NCI-H2227 (cell line): Measurements from ENCODE around the gene ZNF621.
A peak's percentile ranks its signal among the peaks of the same experiment; 100 is the strongest.

Source experiments
- DNase-seq: peaks from one replicate; lab custom pipeline; 2025; ENCODE audit not compliant: unreplicated experiment; lab: John Stamatoyannopoulos, UW

Gene ZNF621

DNA sequence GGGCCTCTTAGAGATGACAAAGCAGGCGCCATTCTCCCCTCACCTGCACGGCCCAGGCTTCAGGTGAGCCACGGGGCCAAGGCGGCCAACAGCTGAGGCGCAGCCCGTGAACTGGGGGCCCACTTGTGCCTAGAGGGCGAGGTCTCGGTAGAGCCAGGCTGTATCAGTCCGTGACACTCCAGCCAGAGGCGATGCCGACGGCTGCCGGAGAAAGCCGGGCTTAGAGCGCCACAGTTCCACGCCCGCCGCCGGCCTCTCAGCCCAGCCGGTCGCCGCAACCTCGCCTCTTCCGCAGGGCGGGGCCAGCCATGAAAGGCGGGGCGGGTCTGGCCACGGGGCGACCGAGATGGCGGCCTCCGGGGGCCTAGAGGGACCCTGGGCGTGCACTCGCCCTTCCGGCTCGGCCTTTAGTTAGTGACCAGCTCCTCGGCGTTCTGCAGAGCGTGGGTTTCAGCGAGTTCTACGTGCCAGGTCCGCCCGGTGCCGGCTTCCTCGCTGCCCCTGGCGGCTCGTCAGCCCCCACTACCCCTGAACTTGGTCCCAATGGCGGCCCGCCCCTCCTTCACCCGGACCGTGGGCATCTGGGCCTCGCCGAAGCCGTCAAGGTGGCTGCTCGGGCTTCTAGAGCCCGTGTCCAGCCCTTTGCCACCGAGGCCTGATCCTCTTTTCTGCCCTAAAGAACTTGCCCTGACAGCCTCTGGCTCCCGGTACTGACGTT is at the start of gene ZNF621:
ZNF621 (plus strand) TSS at position 393 of the 718 bp plus-strand sequence. CDS start 881 bp downstream, outside the sequence.
- DNase-seq = peak; percentile 88

DNA sequence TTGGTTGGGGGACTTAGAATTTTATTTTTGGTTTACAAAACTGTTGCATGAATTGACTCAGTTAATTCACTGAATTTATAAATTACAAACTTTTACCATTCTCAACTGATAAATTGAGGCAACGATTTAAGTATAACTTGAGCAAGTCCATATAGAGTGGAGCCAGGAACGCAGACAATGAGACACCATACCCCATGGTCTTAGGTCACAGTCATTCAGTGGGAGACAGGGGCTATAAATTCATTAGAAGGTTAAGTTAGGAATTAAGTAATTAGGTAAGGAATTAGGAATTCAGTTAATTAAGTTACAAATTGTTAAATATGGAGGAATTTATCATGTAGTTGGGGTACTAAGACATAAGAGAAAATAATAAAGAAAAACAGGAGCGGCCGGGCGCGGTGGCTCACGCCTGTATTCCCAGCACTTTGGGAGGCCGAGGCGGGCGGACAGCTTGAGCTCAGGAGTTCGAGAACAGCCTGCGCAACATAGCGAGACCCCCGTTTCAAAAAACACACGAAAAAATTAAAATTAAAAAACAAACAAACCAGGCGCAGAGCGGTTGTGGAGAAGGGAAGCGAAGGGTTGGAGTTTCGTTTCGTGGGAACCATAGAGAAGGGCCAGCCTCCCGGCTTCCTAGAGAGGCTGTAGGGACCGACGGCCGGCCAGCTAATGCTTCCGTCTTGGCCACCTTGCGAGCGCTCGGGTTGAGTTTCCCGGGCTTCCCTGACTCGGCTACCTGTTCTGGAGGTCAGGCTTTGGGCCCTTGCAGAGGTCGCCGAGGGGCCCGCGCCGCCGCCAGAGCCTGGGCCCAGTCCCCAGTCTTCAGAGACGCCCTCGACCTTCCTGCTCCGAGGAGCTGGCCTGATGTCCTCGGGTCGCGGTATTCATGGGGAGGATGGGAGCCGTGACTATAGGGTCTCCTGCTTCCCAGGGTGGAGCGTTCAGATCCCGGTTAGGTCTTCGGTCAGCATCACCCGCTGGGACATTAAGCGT is 48.0 kb upstream of the ZNF621 start, which contains the start of gene ZNF619:
ZNF619 (plus strand) TSS at position 645 of the 993 bp plus-strand sequence. CDS start 858 bp downstream, outside the sequence.
- peak; percentile 63 for DNase-seq

DNA sequence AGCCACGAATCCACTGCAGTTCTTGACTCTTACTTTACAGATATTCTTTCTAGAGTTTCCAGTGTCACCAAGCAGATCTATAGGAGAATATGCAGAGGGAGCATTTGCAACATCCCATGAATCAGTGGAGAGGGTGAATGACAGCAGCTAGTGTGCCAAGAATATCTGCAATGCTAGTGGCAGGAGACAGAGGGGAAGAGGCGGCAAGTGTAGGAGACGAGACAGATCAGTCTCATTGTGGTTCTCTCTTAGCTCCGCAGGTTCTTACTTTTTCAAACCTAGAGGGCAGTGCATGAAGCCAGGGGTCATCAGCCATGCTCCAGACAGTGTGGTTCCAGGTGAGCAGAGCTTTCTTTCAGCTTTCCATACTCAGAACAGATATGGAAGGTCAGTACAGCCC is 47.1 kb upstream of the ZNF621 start:
- DNase-seq = no peak

DNA sequence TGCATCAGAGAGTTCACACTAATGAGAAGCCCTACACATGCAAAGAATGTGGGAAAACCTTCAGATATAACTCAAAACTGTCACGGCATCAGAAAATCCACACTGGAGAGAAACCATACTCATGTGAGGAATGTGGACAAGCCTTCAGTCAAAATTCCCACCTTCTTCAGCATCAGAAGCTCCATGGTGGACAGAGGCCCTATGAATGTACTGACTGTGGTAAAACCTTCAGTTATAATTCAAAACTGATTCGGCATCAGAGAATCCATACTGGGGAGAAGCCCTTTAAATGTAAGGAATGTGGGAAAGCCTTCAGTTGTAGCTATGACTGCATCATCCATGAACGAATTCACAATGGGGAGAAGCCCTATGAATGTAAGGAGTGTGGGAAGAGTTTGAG is 37.6 kb upstream of the ZNF621 start:
- DNase-seq = no peak

DNA sequence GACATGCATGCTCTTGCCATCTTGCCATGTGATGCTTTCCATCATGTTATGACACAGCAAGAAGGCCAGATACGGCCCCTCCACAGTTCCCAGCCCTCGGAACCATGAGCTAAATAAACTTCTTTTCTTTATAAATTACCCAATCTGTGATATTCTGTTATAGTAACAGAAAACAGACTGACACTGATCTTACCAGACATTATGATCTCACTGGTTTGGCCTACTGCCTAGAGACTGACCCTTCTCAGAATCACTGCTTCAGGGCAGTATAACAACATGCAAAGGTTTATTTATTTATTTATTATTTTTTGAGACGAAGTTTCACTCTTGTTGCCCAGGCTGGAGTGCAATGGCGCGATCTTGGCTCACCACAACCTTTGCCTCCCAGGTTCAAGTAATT is 33.8 kb upstream of the ZNF621 start:
- no peak for DNase-seq

DNA sequence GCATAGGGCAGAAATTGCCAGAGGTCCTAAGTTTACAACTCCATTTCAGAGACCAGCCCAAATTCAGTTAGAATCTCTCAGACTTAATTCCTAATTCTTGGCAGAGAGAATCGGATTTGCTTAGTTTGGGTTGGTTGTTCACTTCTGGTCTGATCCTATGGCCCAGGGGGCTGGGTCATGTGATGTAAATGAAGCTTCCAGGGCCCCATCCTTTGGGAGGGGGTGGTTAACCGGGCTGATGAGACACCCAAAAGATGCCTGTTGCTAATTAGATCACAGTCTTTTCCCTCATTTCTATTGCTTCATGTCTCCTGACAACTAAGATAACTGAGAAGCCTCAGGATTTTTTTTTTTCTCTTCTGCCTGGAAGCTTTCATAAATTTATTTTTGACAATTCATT is 30.1 kb upstream of the ZNF621 start:
- no peak for DNase-seq

DNA sequence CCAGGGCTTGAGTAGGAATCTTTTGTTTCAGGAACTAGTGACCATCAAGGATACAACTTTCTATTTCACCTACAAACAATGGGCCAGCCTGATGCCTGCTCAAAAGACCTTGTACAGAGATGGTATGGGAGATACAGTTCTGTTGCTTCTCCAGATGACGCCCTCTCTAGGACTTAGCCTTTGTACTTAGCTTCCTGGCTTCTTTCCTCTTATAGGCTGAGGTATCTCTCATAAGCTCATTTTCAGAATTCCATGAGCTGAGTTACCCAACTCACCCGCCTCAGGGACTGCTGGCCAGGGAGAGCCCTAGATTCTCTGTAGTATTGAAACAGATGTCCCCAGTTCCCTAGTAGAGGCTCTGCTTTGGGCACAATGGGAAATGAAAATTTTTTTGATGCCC is 27.5 kb upstream of the ZNF621 start:
- no peak for DNase-seq

DNA sequence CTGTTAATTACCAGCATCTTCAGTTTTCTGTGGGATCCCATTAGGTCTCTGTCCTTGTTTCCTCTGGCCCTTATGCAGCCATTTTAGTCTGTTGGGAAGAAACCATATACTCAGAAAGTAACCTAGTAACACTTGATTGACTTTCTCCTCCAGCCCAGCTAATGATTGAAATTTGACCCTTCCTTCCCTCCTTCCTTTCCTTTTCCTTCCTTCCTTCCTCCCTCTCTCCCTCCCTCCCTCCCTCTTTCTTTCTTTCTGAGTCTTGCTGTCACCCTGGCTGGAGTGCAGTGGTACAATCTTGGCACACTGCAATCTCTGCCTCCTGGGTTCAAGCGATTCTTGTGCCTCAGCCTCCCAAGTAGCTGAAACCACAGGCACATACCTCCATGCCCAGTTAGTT is 24.8 kb upstream of the ZNF621 start:
- DNase-seq = no peak

DNA sequence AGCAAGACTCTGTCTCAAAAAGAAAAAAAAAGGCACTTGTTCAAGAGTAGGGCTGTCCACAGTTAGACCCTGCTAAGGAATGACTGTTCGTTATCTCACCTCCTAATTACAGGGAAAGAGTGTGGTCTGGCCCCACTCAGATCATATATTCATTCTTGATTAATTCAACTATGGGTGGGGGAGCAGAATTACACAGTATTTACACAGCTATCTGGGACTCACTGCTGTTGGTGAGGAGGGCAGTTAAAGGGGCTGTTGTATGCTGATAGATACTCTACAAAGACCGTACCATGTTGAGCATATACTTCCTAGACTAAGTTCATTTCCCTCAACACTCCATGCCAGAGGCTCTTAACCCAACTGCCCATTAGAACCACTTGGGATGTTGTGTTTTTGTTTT is 22.7 kb upstream of the ZNF621 start:
- no peak for DNase-seq

DNA sequence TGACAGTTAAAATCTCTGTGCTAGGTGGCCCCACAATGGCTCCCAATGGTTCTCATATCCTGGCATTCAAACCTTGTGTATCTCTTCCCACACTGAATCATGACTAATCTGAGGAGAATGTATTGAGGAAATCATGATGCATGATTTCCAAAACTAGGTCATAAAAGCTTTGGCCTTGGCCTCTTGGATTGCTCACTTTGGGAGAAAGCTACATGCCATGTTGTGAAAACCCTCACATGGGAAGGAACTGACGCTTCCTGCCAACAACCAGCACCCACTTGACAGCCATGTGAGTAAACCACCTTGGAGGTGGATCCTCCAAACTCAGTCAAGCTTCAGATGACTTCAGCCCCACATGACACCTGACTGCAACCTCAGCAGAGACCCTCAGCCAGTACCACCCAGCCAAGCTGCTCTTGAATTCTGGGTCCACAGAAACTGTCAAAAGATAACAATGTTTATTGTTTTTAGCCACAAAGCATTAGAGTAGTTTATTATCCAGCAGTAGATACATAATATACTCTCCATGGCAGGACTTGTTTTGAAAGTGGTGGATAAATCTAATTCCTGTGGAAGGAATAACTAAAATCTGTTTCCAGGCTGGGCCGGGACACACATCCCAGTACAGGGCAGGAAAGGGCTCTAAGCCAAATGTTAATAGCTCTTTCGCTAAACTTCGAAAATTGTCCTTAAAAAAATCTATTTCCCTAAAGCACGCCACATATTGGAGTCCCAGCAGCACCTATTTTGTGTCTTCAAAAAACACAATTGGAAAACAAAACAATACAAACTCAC is 19.9 kb upstream of the ZNF621 start:
- DNase-seq = no peak

DNA sequence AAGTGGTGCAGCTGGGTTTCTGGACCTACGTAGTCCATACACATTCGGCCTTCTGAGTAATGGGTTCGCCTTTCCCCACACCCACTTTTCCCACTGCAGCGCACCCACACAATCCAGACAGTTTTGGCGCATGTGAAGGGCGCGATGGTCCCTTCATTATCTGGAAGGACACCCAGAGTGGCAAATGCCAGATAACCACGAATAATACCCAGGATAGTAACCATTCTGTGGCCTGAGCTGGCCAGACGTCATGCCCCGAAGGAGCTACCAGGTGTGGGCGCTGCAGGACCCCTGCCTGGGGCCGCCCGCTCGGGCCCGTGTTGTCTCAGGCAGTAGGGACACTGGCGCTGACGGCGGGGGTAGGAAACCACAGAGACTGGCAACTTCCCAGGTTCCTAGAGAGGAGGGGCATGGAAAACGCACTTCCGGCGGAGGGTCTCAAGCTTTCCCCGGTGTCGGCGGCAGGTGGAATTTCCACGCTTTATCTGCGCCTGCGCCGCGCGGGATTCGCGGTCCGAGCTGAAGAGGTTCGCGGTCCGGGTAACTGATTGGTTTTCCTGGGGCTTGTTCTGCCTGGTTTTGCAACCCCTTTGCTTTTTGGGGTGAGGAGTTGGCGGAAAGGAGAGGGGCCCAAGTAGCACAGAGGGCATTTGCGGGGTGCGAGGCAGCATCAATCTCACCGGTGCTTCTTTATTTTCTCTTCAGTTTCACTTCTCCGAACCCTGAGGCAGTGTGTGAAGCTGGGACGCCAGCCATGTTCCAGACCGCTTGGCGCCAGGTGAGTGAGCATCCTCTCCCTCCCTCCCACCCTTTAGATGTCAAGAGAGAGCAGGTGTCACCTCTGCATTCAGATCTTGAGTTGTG is 18.9 kb upstream of the ZNF621 start, which contains the start of gene ZNF620:
ZNF620 (plus strand) TSS at position 441 of the 864 bp plus-strand sequence; CDS start at position 755, 314 bp downstream.
- DNase-seq = peak; percentile 91

DNA sequence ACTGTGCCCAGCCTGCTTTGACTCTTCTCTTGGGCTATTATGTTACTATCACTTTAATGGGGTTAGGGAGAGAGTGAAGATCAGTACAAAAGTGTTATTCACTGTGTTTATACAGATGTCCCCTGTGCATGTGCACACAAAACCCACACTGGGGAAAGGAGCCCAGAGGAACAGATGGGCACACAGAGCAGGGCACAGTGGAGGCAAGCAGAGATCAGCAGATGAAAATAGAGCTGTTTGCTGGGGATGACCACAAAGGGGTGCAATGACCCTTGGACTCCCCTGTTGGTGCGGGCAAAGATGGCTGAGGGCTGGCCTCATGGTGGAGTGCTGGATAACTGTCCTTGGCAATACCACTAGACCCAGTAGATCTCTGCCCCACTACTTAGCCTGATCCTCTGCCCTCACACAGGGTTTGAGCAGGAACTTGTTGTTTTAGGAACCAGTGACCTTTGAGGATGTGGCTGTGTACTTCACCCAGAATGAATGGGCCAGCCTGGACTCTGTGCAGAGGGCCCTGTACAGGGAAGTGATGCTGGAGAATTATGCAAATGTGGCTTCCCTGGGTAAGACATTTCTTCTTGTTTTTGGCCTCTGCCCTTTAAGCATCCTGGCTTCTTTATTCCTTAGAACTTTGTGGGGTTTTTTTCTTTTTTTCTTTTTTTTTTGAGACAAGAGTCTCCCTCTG is 13.6 kb upstream of the ZNF621 start:
- DNase-seq = no peak

DNA sequence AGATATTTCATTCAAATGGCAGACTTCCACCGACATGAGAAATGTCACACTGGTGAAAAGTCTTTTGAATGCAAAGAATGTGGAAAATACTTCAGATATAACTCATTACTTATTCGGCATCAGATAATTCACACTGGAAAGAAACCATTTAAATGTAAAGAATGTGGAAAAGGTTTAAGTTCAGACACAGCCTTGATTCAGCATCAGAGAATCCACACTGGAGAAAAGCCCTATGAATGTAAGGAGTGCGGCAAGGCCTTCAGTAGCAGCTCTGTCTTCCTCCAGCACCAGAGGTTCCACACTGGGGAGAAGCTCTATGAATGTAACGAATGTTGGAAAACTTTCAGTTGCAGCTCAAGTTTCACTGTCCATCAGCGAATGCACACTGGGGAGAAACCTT is 8.6 kb upstream of the ZNF621 start:
- no peak for DNase-seq

DNA sequence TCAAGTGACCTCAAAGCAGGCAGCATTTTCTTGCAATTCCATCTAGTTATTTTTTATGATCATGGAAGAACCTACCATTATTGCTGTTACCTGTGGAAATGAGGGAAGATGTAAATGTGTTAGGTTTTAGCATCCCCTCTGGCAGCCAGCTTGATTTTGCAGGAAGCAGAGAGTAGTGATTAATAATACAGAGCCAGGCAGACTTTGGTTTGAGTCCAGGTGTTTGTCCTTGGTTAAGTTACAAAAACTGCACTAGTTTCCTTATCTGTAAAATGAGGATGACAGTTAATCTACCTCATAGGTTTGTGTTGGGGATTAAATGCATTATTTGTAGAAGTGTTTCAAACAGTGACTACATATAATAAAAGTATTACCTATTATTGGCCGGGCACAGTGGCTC is 6.7 kb upstream of the ZNF621 start:
- no peak for DNase-seq

DNA sequence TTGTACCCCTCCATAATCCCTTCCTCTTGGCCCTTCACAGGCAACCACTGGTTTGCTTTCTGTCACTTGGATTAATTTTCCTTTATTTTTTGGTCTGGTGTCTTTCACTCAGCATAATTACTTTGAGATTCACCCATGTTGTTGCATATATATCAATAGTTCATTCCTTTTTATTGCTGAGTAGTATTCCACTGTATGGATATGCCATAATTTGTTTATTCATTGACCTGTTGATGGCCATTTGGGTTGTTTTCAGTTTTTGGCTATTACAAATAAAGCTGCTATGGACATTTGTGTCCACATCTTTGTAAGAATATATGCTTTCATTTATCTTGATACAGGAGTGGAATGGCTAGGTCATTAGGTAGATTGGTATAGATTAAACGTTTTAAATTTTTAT is 5.9 kb upstream of the ZNF621 start:
- no peak for DNase-seq

DNA sequence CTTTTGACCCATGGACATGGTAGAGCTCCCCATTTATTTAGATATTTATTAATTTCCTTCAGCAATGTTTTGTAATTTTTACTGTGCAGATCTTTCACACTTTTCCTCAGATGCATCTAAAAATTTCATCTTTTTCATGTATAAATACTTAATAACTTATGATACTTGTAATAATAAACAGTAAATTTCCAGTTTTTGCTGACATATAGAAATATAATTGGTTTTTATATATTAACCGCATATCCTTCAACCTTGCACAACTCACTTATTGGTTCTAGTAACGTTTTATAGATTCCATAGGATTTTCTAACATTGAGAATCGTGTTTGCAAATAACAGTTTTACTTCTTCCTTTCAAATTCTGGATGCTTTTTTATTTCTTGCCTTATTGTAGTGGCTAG is 3.5 kb upstream of the ZNF621 start:
- no peak for DNase-seq

DNA sequence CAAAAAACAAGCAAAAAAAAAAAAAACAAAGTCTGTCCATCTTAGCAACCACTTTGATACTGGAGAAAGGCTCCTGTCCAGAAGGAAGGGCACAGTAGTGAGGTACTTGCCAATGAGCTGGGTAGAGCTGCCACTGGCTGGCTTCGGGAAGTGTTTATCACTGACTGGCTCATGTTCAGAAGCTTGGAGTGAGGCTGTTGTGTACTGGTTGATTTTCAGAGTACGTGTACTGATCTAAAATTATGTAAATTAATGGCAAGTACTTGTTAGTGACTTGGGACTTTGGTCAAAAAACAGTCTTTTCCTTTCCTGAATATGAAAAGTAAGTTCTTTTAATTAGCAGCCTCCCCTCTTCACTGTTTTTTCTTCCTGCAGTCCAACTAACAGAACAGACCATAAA is 979 bp upstream of the ZNF621 start:
- no peak for DNase-seq

DNA sequence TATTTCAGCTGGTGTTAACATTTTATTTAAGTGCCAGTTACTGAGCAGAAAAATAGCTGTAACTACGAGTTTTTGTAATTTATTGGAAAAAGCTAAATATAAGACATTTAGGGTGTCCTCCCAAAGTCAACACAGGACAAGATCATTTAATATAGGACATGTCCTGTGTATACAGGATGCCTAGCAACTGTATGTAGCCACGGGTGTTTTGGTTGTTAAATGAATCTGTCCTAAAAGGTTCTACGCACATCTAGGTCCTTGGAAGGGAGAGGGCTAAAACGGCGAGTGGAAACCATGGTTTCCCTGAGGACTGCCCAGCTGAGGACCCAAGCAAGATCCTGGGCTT is 565 bp upstream of the ZNF621 start:
- DNase-seq = peak; percentile 40

DNA sequence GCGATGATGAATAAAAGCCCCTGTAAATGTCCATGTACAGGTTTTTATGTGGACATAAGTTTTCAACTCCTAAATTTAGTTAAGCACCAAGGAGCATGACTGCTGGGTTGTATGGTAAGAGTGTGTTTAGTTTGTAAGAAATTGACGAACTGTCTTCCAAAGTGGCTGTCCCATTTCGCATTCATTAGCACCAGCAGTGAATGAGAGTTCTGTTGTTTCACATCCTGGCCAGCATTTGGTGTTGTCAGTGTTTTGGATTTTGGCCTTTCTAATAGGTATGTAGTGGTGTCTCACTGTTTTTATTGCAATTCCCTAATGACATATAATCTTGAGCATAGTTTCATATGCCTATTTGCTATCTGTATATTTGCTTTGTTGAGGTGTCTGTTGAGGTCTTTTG is 3.7 kb downstream of the ZNF621 start:
- no peak for DNase-seq

DNA sequence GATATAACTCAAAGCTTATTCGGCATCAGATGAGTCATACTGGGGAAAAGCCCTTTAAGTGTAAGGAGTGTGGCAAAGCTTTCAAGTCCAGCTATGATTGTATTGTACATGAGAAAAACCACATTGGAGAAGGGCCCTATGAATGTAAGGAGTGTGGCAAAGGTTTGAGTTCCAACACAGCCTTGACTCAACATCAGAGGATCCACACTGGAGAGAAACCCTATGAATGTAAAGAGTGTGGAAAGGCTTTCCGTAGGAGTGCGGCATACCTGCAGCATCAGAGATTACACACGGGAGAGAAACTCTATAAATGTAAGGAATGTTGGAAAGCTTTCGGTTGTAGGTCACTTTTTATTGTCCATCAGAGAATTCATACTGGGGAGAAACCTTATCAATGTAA is 7.5 kb downstream of the ZNF621 start:
- no peak for DNase-seq
